DOHH2 (cell line): Measurements from ENCODE around the gene MYO5A.

Experiments used
- CTCF ChIP-seq: fragments of 200-600 bp; sonication (generic); IDR thresholded peaks from one replicate; pipeline ENCODE4 v1.5.1; 2014; ENCODE audit warnings: antibody characterized with exemption, mild to moderate bottlenecking, low read depth, low read length; ENCODE audit not compliant: poor library complexity, severe bottlenecking
- EZH2phosphoT487 ChIP-seq: fragments of 200-600 bp; sonication (generic); IDR thresholded peaks from 2 replicates; pipeline ENCODE4 v1.6.1; 2017; ENCODE audit warnings: borderline replicate concordance, mild to moderate bottlenecking, antibody characterized with exemption, low read length, moderate library complexity, mixed read lengths

GRCh38 chr15:52303093-52303772, 225.4 kb downstream of the MYO5A start:
- TF ChIP-seq CTCF = no peak
- no peak for TF ChIP-seq EZH2phosphoT487
